HepG2 (cell line): ENCODE data around the gene CTRL. TPM values are rescaled to one million over a fixed set of nuclear protein-coding genes. Genes with fewer than 3 reads are reported as not detected.

ENCODE experiments used
- BORCS8-MEF2B ChIP-seq: sonication (generic); formaldehyde crosslinking; IDR thresholded peaks from 2 replicates; pipeline ENCODE4 v1.8.0; 2022; ENCODE audit warnings: mild to moderate bottlenecking, missing genetic modification reagents
- ETS1 ChIP-seq: sonication (generic); formaldehyde crosslinking; IDR thresholded peaks from 2 replicates; pipeline ENCODE4 v1.4.0; 2020; ENCODE audit warnings: missing genetic modification reagents
- MAF1 ChIP-seq: sonication (generic); formaldehyde crosslinking; IDR thresholded peaks from 2 replicates; pipeline ENCODE4 v1.5.0; 2020; ENCODE audit warnings: missing genetic modification reagents, borderline replicate concordance
- MTA1 ChIP-seq: sonication (generic); formaldehyde crosslinking; IDR thresholded peaks from 2 replicates; pipeline ENCODE4 v1.4.0; 2020; ENCODE audit warnings: missing genetic modification reagents, mild to moderate bottlenecking, borderline replicate concordance
- RBM22 ChIP-seq: fragments of 200-400 bp; formaldehyde crosslinking; optimal IDR thresholded peaks from 2 replicates; pipeline ENCODE3; 2017; ENCODE audit warnings: mild to moderate bottlenecking, low read length, moderate library complexity
- SATB2 ChIP-seq: sonication (generic); formaldehyde crosslinking; IDR thresholded peaks from 2 replicates; pipeline ENCODE4 v1.5.0; 2020; ENCODE audit warnings: missing genetic modification reagents
- SNAPC4 ChIP-seq: sonication (generic); formaldehyde crosslinking; IDR thresholded peaks from 2 replicates; pipeline ENCODE4 v1.4.0; 2020; ENCODE audit warnings: mild to moderate bottlenecking, missing genetic modification reagents
- STAG1 ChIP-seq: sonication (generic); formaldehyde crosslinking; IDR thresholded peaks from 2 replicates; pipeline ENCODE4 v1.4.0; 2020; ENCODE audit warnings: missing genetic modification reagents
- TAF1 ChIP-seq: sonication (generic); formaldehyde crosslinking; IDR thresholded peaks from 2 replicates; pipeline ENCODE4 v1.4.0; 2020; ENCODE audit warnings: missing genetic modification reagents
- THAP7 ChIP-seq: sonication (generic); formaldehyde crosslinking; IDR thresholded peaks from 2 replicates; pipeline ENCODE4 v1.8.1; 2023; ENCODE audit warnings: mild to moderate bottlenecking, missing genetic modification reagents
- ZHX2 ChIP-seq, 2 experiments: sonication (generic) in 1 of 2; formaldehyde crosslinking in 1 of 2; IDR thresholded peaks; 2 replicates each; pipeline versions ENCODE4 v1.6.1 to v1.9.0; 2014 to 2022; ENCODE audit warnings: antibody characterized with exemption in 1 of 2, borderline replicate concordance in 1 of 2, inconsistent platforms in 1 of 2, low read depth in 1 of 2, missing genetic modification reagents in 1 of 2
- ZNF253 ChIP-seq: sonication (generic); formaldehyde crosslinking; IDR thresholded peaks from 2 replicates; pipeline ENCODE4 v1.8.0; 2022; ENCODE audit warnings: mild to moderate bottlenecking, missing genetic modification reagents, borderline replicate concordance
- ZNF496 ChIP-seq: sonication (generic); formaldehyde crosslinking; IDR thresholded peaks from 2 replicates; pipeline ENCODE4 v1.8.1; 2023; ENCODE audit warnings: mild to moderate bottlenecking, moderate library complexity, missing genetic modification reagents; ENCODE audit not compliant: insufficient replicate concordance
- ZNF615 ChIP-seq: sonication (generic); formaldehyde crosslinking; IDR thresholded peaks from 2 replicates; pipeline ENCODE4 v1.5.0; 2020; ENCODE audit warnings: mild to moderate bottlenecking, missing genetic modification reagents, borderline replicate concordance
- polyA plus RNA-seq, 8 experiments: library from polyadenylated mRNA; depleted of rRNA in 3 of 8; stranded (reverse) in 7 of 8; unstranded in 1 of 8; fragments of >200 nt; fragmentation: Illumina TruSeq in 4 of 8; extraction: Trizol in 4 of 8; gene quantifications; 2 replicates each; pipeline versions ENCODE4 v1.2.1 to v1.2.3, GENCODE V29; 2011 to 2016; ENCODE audit warnings: low read depth in 4 of 8, missing spikeins in 1 of 8, mixed read lengths in 1 of 8; ENCODE audit not compliant: insufficient read depth in 1 of 8
- total RNA-seq, 5 experiments: library from RNA; depleted of rRNA; stranded (reverse); fragments of >200 nt; fragmentation: Illumina TruSeq; extraction: Trizol; gene quantifications; 2 replicates each; pipeline ENCODE4 v1.2.3, GENCODE V29; 2016; ENCODE audit warnings: low read depth in 1 of 5

Gene CTRL
- total and polyA plus RNA-seq, 2 of the 13 experiments (the other 11 are each of a cell fraction or from before 2014, with no cell fraction given): 1.9 to 2.7 TPM

- peak; percentile 61; the same call in 1 of the 2 replicates for TF ChIP-seq BORCS8-MEF2B
- 0 out of 2 replicates have a peak, but pooled peaks have one; percentile 64 for TF ChIP-seq THAP7 (CRISPR knock-in tag)
- TF ChIP-seq MAF1 (CRISPR knock-in tag): no peak
- TF ChIP-seq ZNF496 (CRISPR knock-in tag): no peak
- no peak for TF ChIP-seq ZNF253 (CRISPR knock-in tag)
- no peak for TF ChIP-seq STAG1 (CRISPR knock-in tag)
- peak; percentile 79; the same call in 1 of the 2 replicates for TF ChIP-seq MTA1 (CRISPR knock-in tag)
- peak; percentile 67 for TF ChIP-seq TAF1 (CRISPR knock-in tag)
- TF ChIP-seq RBM22: no peak
- TF ChIP-seq SATB2 (CRISPR knock-in tag): no peak
- no peak for TF ChIP-seq ZHX2 (IDR thresholded peaks at IDR 0.05; ENCODE audit: low read depth)
- no peak for TF ChIP-seq ZHX2 (CRISPR knock-in tag; IDR thresholded peaks at IDR 0.05; ENCODE audit: borderline replicate concordance)
- TF ChIP-seq ETS1 (CRISPR knock-in tag): 0 out of 2 replicates have a peak, but pooled peaks have one; percentile 40
- TF ChIP-seq ZNF615: no peak
- TF ChIP-seq SNAPC4: peak; percentile 81
Measured at GRCh38 chr16:67968400-67969253, 37.0 kb upstream of the CTRL start, which contains the start of gene SLC12A4 (continued).
